Bronchial epithelial cell (primary cell): Measurements from ENCODE around the gene ZC3H12C. TPM values are rescaled to one million over a fixed set of nuclear protein-coding genes. Genes with fewer than 3 reads are reported as not detected.

Source experiments
- DNase-seq: peaks from one replicate; pipeline ENCODE4 v3.0.0-alpha.2; 2010; ENCODE audit warnings: low read depth
- FAIRE-seq: peaks from 2 replicates; lab custom pipeline; 2011; peaks lifted over from hg19 to GRCh38; lab: Jason Lieb, UNC
- H3K27me3 ChIP-seq: 2 replicates; pipeline ENCODE4 v1.5.1; 2011; ENCODE audit warnings: low read length; ENCODE audit not compliant: control insufficient read depth, insufficient read depth
- H3K36me3 ChIP-seq: 2 replicates; pipeline ENCODE4 v1.5.1; 2011; ENCODE audit warnings: low read length; ENCODE audit not compliant: control insufficient read depth, insufficient read depth
- H3K4me3 ChIP-seq: 2 replicates; pipeline ENCODE4 v1.5.1; 2011; ENCODE audit warnings: mild to moderate bottlenecking, low read depth, low read length, control low read depth
- total RNA-seq: library from RNA; depleted of rRNA; stranded (reverse); fragments of >200 nt; gene quantifications from 2 replicates; pipeline ENCODE4 v1.2.1, GENCODE V29; 2014
- TF ChIP-seq, protein P1 (sequence below): IDR thresholded peaks from 2 replicates; pipeline ENCODE4 v1.5.1; 2011; ENCODE audit warnings: mild to moderate bottlenecking, moderate library complexity, low read length, control low read depth, inconsistent platforms; ENCODE audit not compliant: insufficient read depth, severe bottlenecking

ZC3H12C gene
- total RNA-seq, 1 donor from 2014 or later: 5.3 TPM

DNA sequence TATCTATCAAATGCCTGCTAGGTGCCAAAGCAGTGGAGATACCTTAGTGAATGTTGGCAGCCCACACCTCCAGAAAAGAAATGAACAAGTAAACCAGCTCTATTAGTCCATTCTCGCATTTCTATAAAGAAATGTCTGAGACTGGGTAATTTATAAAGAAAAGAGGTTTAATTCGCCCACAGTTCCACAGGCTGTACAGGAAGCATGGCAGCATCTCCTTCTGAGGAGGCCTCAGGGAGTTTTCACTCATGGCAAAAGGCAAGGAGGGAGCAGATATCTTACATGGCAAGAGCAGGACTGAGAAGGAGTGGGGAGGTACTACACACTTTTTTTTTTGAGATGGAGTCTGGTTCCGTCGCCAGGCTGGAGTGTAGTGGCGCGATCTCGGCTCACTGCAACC, 18.7 kb upstream of the ZC3H12C start:
- TF ChIP-seq, protein P1, sequence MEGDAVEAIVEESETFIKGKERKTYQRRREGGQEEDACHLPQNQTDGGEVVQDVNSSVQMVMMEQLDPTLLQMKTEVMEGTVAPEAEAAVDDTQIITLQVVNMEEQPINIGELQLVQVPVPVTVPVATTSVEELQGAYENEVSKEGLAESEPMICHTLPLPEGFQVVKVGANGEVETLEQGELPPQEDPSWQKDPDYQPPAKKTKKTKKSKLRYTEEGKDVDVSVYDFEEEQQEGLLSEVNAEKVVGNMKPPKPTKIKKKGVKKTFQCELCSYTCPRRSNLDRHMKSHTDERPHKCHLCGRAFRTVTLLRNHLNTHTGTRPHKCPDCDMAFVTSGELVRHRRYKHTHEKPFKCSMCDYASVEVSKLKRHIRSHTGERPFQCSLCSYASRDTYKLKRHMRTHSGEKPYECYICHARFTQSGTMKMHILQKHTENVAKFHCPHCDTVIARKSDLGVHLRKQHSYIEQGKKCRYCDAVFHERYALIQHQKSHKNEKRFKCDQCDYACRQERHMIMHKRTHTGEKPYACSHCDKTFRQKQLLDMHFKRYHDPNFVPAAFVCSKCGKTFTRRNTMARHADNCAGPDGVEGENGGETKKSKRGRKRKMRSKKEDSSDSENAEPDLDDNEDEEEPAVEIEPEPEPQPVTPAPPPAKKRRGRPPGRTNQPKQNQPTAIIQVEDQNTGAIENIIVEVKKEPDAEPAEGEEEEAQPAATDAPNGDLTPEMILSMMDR: no peak
- no peak for FAIRE-seq
- H3K27me3 ChIP-seq: no peaks in the 10 kb centered on the region
- no peaks in the 10 kb centered on the region for H3K36me3 ChIP-seq
- no peak for DNase-seq
- H3K4me3 ChIP-seq: no peak overlapping the region

DNA sequence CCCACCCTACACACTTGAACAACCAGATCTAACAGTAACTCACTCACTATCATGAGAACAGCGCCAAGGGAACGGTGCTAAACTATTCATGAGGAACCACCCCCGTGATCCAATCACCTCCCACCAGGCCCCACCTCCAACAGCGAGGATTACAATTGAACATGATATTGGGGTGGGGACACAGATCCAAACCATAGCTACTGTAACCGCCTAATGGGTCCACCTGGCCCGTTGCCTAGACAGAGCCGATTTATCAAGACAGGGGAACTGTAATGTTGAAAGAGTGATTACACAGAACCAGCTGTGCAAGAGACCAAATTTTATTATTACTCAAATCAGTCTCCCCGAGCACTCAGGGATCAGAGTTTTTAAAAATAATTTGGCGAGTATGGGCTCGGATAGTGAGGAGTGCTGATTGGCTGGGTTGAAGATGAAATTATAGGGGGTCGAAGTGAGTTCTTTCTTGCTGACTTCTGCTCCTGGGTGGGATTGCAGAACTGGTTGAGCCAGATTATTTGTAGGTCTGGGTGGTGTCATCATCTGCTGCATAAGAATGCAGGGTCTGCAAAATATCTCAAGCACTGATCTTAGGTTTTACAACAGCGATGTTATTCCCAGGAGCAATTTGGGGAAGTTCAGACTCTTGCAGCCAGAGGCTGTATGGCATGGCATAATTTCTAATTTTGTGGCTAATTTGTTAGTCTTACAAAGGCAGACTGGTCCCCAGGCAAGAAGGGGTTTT, 17.9 kb upstream of the ZC3H12C start:
- TF ChIP-seq, protein P1: no peak
- no peak for DNase-seq
- no peak overlapping the region for H3K4me3 ChIP-seq
- FAIRE-seq: no peak
- H3K27me3 ChIP-seq: no peaks in the 10 kb centered on the region
- no peaks in the 10 kb centered on the region for H3K36me3 ChIP-seq

DNA sequence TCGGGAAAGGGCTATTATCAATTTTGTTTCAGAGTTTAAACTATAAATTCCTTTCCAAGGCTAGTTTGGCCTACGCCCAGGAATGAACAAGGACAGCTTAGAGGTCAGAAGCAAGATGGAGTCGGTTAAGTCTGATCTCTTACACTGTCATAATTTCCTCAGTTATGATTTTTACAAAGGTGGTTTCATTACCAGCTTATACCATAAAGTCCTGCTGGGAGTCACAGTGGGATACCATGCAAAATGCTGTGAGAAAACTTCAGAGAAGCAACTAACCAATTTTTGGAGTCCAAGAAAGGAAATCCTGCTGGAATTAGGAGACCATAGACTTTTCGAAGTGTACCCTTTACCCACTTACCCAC, 17.4 kb upstream of the ZC3H12C start:
- Histone ChIP-seq H3K4me3 (no peak overlapping the region), H3K27me3 (no peaks in the 10 kb centered on the region), H3K36me3 (no peaks in the 10 kb centered on the region)
- FAIRE-seq: no peak
- DNase-seq: no peak
- TF ChIP-seq, protein P1: no peak

DNA sequence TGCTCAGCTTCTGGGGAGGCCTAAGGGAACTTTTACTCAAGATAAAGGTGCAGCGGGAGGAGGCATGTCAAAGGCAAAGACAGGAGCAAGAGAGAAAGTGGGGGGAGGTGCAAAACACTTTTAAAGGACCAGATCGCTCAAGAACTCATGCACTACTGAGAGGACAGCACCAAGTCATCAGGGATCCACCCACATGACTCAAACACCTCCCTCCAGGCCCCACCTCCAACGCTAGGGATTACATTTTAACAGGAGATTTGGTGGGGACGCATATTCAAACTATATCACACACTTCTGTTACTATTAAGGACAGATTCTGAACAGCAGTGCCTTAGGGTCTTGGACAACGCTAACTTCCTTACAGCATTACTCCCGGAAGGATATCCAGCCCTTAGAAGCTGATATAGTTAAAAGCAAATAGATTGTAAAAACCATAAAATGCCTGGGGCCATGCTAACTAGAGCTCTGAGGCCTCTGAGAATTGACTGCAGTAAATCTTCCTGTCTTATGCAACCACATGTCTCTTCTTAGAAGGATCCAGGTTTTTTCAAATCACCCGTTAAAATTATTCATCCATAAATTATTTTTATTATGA, 16.7 kb upstream of the ZC3H12C start:
- H3K36me3 ChIP-seq: no peaks in the 10 kb centered on the region
- FAIRE-seq: no peak
- TF ChIP-seq, protein P1: no peak
- DNase-seq: peak; percentile 56
- no peak overlapping the region for H3K4me3 ChIP-seq
- no peaks in the 10 kb centered on the region for H3K27me3 ChIP-seq

DNA sequence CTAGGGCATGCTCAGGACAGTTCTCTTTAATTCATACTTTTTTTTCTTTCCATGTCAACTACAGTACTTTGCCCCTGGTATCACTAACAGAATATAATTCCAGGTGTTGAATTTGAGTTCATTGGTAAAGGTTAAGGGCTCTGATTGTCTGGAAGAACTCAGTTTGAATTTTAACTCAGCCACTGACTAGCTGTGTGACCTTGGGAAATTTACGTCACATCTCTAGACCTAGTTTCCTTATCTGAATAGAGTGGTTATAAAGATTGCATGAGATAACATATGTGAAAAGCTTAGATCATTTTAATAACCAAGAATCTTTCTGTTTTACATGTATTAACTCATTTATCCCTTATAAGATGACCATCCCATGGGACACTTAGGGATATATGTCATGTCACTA, 15.8 kb upstream of the ZC3H12C start:
- no peaks in the 10 kb centered on the region for H3K36me3 ChIP-seq
- TF ChIP-seq, protein P1: no peak
- no peaks in the 10 kb centered on the region for H3K27me3 ChIP-seq
- H3K4me3 ChIP-seq: no peak overlapping the region
- FAIRE-seq (no peak), DNase-seq (no peak)
